Naive thymus-derived CD4-positive, alpha-beta T cell (primary cell): ENCODE results near the gene TRUB2. TPM values are rescaled to one million over a fixed set of nuclear protein-coding genes. Genes with fewer than 3 reads are reported as not detected.

Source experiments
- ATAC-seq: fragments of 150-1000 bp; cut with Tn5 transposase; 2 replicates; pipeline ENCODE4 v1.10.0; 2021; ENCODE audit warnings: mild to moderate bottlenecking, moderate library complexity
- CTCF ChIA-PET: fragments of 350-600 bp; sonication (Branson Sonifier 250); formaldehyde crosslinking; loops from one replicate; lab custom pipeline; 2021; ENCODE audit warnings: antibody characterized with exemption; lab: Charles Lee
- POLR2A ChIA-PET: fragments of 350-600 bp; sonication (Branson Sonifier 250); formaldehyde crosslinking; loops from one replicate; lab custom pipeline; 2021; ENCODE audit warnings: antibody characterized with exemption, inconsistent platforms; lab: Charles Lee
- DNase-seq, 9 donors: peaks; one replicate each; pipeline versions ENCODE4 v3.0.0 to v3.0.0-alpha.2; 2020 to 2022; ENCODE audit warnings: mixed read lengths in 1 of 9
- H3K27ac ChIP-seq: one replicate; pipeline ENCODE4 v1.7.0; 2013; ENCODE audit warnings: mild to moderate bottlenecking, low read depth, low read length, moderate library complexity
- H3K27me3 ChIP-seq, 2 donors: one replicate each; pipeline ENCODE4 v1.7.0; 2013; ENCODE audit warnings: low read length in 2 of 2, mild to moderate bottlenecking in 2 of 2, moderate library complexity in 2 of 2; ENCODE audit not compliant: control insufficient read depth in 2 of 2, insufficient read depth in 2 of 2
- H3K36me3 ChIP-seq, 3 experiments: 1 replicate in 2 of 3; 2 replicates in 1 of 3; pipeline ENCODE4 v1.7.0; 2013; ENCODE audit warnings: low read length in 3 of 3, mild to moderate bottlenecking in 3 of 3, moderate library complexity in 1 of 3; ENCODE audit not compliant: insufficient read depth in 3 of 3, control insufficient read depth in 2 of 3
- H3K4me1 ChIP-seq, 2 donors: one replicate each; pipeline ENCODE4 v1.7.0; 2013; ENCODE audit warnings: low read length in 2 of 2, mild to moderate bottlenecking in 2 of 2, moderate library complexity in 1 of 2; ENCODE audit not compliant: control insufficient read depth in 2 of 2, insufficient read depth in 2 of 2
- H3K4me3 ChIP-seq: 2 replicates; pipeline ENCODE4 v1.7.0; 2013; ENCODE audit warnings: mild to moderate bottlenecking, low read length
- H3K9me3 ChIP-seq, 3 experiments: 1 replicate in 2 of 3; 2 replicates in 1 of 3; pipeline ENCODE4 v1.7.0; 2013; ENCODE audit warnings: low read length in 3 of 3; ENCODE audit not compliant: control insufficient read depth in 2 of 3
- H3K27ac Mint-ChIP-seq, 9 donors: one replicate each; pipeline ENCODE4 v1.8.0; 2020 to 2022; ENCODE audit warnings: mixed read lengths in 9 of 9, mild to moderate bottlenecking in 8 of 9, moderate library complexity in 5 of 9, inconsistent platforms in 2 of 9
- H3K27me3 Mint-ChIP-seq, 5 donors: one replicate each; pipeline ENCODE4 v1.8.0; 2021 to 2022; ENCODE audit warnings: mixed read lengths in 5 of 5, mild to moderate bottlenecking in 1 of 5
- H3K36me3 Mint-ChIP-seq, 5 donors: one replicate each; pipeline ENCODE4 v1.8.0; 2020 to 2022; ENCODE audit warnings: mixed read lengths in 5 of 5, mild to moderate bottlenecking in 3 of 5, inconsistent platforms in 1 of 5
- H3K4me1 Mint-ChIP-seq, 7 donors: one replicate each; pipeline ENCODE4 v1.8.0; 2020 to 2022; ENCODE audit warnings: mixed read lengths in 7 of 7, mild to moderate bottlenecking in 3 of 7, inconsistent platforms in 1 of 7
- H3K4me3 Mint-ChIP-seq, 10 donors: one replicate each; pipeline ENCODE4 v1.8.0; 2020 to 2022; ENCODE audit warnings: mild to moderate bottlenecking in 10 of 10, mixed read lengths in 10 of 10, moderate library complexity in 6 of 10, inconsistent platforms in 2 of 10
- H3K9me3 Mint-ChIP-seq, 11 donors: one replicate each; pipeline ENCODE4 v1.8.0; 2020 to 2022; ENCODE audit warnings: mixed read lengths in 11 of 11, mild to moderate bottlenecking in 4 of 11, inconsistent platforms in 1 of 11, moderate library complexity in 1 of 11
- intact Hi-C, 2 donors: fragments of 100-400 bp; cut with micrococcal nuclease; formaldehyde crosslinking; loops; one replicate each; pipeline ENCODE4 v1.15.1; 2023
- polyA plus RNA-seq, 2 donors: library from polyadenylated mRNA; unstranded; fragments of 300-500 nt; fragmentation: Illumina TruSeq; gene quantifications; one replicate each; pipeline ENCODE4 v1.2.3, GENCODE V29; 2021
- total RNA-seq, 6 experiments: library from RNA in 5 of 6; stranded (reverse) in 5 of 6; gene quantifications; 1 replicate in 5 of 6; 2 replicates in 1 of 6; pipeline ENCODE4 v1.2.3 and lab custom pipeline; 2021 to 2026

Gene TRUB2
- total and polyA plus RNA-seq, 7 experiments from 2014 or later: 11.5 to 27.2 (median 21.6) TPM

DNA sequence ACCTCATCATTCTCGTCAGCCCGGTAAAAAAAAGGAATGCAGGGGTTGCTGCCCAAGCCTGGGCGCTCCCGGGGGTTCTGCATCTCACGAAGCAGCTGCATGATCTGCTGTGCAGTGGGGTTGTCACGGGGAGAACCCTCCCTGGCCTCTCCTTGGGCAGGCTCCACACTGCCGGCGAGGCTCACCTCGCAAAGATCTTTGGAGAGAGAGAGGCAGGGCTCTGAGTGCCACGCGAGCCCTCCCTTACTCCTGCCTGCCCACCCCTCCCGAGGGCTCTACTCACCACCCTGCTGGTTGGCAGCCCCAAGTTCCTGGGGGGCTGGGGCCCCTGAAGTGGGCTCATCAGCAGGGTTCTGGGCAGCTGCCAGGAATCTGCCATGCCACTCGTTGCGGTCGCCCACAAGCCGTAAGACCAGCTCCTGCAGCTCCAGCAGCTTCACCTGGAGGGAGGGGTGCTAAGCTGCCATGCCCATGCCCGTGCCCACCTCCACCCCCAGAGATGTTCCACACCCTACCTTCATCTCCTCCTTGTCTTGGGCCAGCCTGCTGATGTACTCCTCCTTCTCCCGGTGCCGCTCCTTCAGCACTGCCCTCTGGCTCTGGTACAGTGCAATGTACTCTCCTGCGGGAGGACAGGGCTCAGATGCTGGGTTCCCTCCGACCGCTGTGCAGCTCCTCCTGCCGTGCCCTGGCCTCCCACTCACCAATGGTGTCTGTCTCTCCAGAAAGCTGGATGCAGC lies 65.0 kb downstream of the TRUB2 start:
- no peaks in the 10 kb centered on the region for H3K9me3 Mint-ChIP-seq
- H3K36me3 ChIP-seq: peaks cover 0 to 55% (median 7%) of the 10 kb centered on the region in 3 experiments
- H3K36me3 Mint-ChIP-seq: peaks cover 10 to 35% (median 18%) of the 10 kb centered on the region in 5 donors
- H3K4me1 Mint-ChIP-seq: peaks cover 0 to 3% (median 0%) of the 10 kb centered on the region in 7 donors
- no peak for DNase-seq
- intact Hi-C loops: no loop called here
- H3K27me3 Mint-ChIP-seq: peaks cover 0 to 6% (median 0%) of the 10 kb centered on the region in 5 donors
- no peak overlapping the region for H3K4me3 ChIP-seq
- H3K27ac ChIP-seq: no peak overlapping the region
- POLR2A ChIA-PET: no interaction called here
- peak overlapping the region in 1 of 10 donors; percentile 46 for H3K4me3 Mint-ChIP-seq
- CTCF ChIA-PET: interaction anchor here (1.8 kb wide), 1 partner anchor 16 kb away, joined by 4 read pairs; no protein-coding TSS in a partner anchor
- no peaks in the 10 kb centered on the region for H3K4me1 ChIP-seq
- ATAC-seq: no peak
- H3K9me3 ChIP-seq: no peaks in the 10 kb centered on the region
- no peaks in the 10 kb centered on the region for H3K27me3 ChIP-seq
- H3K27ac Mint-ChIP-seq: no peak overlapping the region

Other genes with a start within 250 kb of the TRUB2 start
- gene PTGES2, start 194.7 kb downstream of the TRUB2 start, total RNA-seq: 10 to 100 TPM; 52.0 to 70.8 (median 61.3) TPM
- gene PTGES2, start 194.7 kb downstream of the TRUB2 start, polyA plus RNA-seq: 10 to 100 TPM; 32.3 to 36.1 TPM
- not detected for gene LCN2, start 173.0 kb downstream of the TRUB2 start, total RNA-seq
- gene LCN2, start 173.0 kb downstream of the TRUB2 start, polyA plus RNA-seq: not detected
- gene BBLN, start 162.2 kb downstream of the TRUB2 start, total RNA-seq: 10 to 100 TPM; 42.7 to 87.8 (median 48.0) TPM
- 100 to 1,000 TPM in 1 of 2 donors, 10 to 100 TPM in 1; 99.2 to 102 TPM for gene BBLN, start 162.2 kb downstream of the TRUB2 start, polyA plus RNA-seq
- gene CIZ1, start 130.9 kb downstream of the TRUB2 start, total RNA-seq: 100 to 1,000 TPM; 110 to 163 (median 142) TPM
- 10 to 100 TPM; 11.2 to 38.2 TPM for gene CIZ1, start 130.9 kb downstream of the TRUB2 start, polyA plus RNA-seq
- gene DNM1, start 119.1 kb downstream of the TRUB2 start, total RNA-seq: 1 to 10 TPM in 2 of 5 experiments, under 1 TPM in 3; 0.24 to 2.0 (median 0.94) TPM
- under 1 TPM in 1 of 2 donors, not detected in 1; 0.24 TPM for gene DNM1, start 119.1 kb downstream of the TRUB2 start, polyA plus RNA-seq
- gene GOLGA2, start 46.4 kb downstream of the TRUB2 start, total RNA-seq: 10 to 100 TPM; 56.5 to 76.6 (median 70.6) TPM
- 1 to 10 TPM; 6.0 to 7.4 TPM for gene GOLGA2, start 46.4 kb downstream of the TRUB2 start, polyA plus RNA-seq
- 10 to 100 TPM in 2 of 5 experiments, 1 to 10 TPM in 3; 8.7 to 17.4 (median 9.8) TPM for gene SWI5, start 46.2 kb downstream of the TRUB2 start, total RNA-seq
- gene SWI5, start 46.2 kb downstream of the TRUB2 start, polyA plus RNA-seq: 10 to 100 TPM; 34.6 to 36.6 TPM
- gene COQ4, start 392 bp upstream of the TRUB2 start, total RNA-seq: 10 to 100 TPM; 32.9 to 47.2 (median 42.4) TPM
- 10 to 100 TPM; 29.6 to 30.3 TPM for gene COQ4, start 392 bp upstream of the TRUB2 start, polyA plus RNA-seq
- 10 to 100 TPM in 4 of 5 experiments, 1 to 10 TPM in 1; 6.4 to 20.1 (median 12.1) TPM for gene SLC27A4, start 18.1 kb upstream of the TRUB2 start, total RNA-seq
- gene SLC27A4, start 18.1 kb upstream of the TRUB2 start, polyA plus RNA-seq: 1 to 10 TPM; 6.1 to 7.3 TPM
- gene URM1, start 48.9 kb upstream of the TRUB2 start, total RNA-seq: 10 to 100 TPM; 32.3 to 72.4 (median 47.5) TPM
- gene URM1, start 48.9 kb upstream of the TRUB2 start, polyA plus RNA-seq: 10 to 100 TPM; 49.9 to 50.0 TPM
- 1 to 10 TPM in 1 of 5 experiments, under 1 TPM in 4; 0.19 to 2.2 (median 0.77) TPM for gene CERCAM, start 98.4 kb upstream of the TRUB2 start, total RNA-seq
- under 1 TPM; 0.15 to 0.54 TPM for gene CERCAM, start 98.4 kb upstream of the TRUB2 start, polyA plus RNA-seq
- 10 to 100 TPM; 25.0 to 52.8 (median 30.2) TPM for gene ODF2, start 133.6 kb upstream of the TRUB2 start, total RNA-seq
- 10 to 100 TPM; 15.7 to 28.8 TPM for gene ODF2, start 133.6 kb upstream of the TRUB2 start, polyA plus RNA-seq
- gene GLE1, start 182.3 kb upstream of the TRUB2 start, total RNA-seq: 10 to 100 TPM; 14.2 to 46.5 (median 30.5) TPM
- gene GLE1, start 182.3 kb upstream of the TRUB2 start, polyA plus RNA-seq: 10 to 100 TPM; 21.2 to 34.5 TPM
- gene SPTAN1, start 230.1 kb upstream of the TRUB2 start, total RNA-seq: 100 to 1,000 TPM; 336 to 433 (median 375) TPM
- gene SPTAN1, start 230.1 kb upstream of the TRUB2 start, polyA plus RNA-seq: 100 to 1,000 TPM in 1 of 2 donors, 10 to 100 TPM in 1; 46.6 to 156 TPM